ENCODE results near the gene MTHFD1L.

The MTHFD1L gene

GRCh38 chr6:150866147-150866990, 867 bp downstream of the MTHFD1L start:
- peak; percentile 64 for DNase-seq

GRCh38 chr6:150866991-150867501, 1.5 kb downstream of the MTHFD1L start:
- DNase-seq, result peak; percentile 35

- DNase-seq, result no peak
Measured at GRCh38 chr6:150868759-150869158, 3.3 kb downstream of the MTHFD1L start.

- no peak for DNase-seq
Measured at GRCh38 chr6:150874179-150874578, 8.7 kb downstream of the MTHFD1L start.

GRCh38 chr6:150875841-150876240, 10.3 kb downstream of the MTHFD1L start:
- DNase-seq, result no peak

- DNase-seq, result no peak
Measured at GRCh38 chr6:150876598-150876997, 11.1 kb downstream of the MTHFD1L start.

GRCh38 chr6:150877928-150878327, 12.4 kb downstream of the MTHFD1L start:
- no peak for DNase-seq

GRCh38 chr6:150878347-150879213, 13.1 kb downstream of the MTHFD1L start:
- no peak for DNase-seq

GRCh38 chr6:150880336-150880735, 14.8 kb downstream of the MTHFD1L start:
- DNase-seq, result no peak

- no peak for DNase-seq
Measured at GRCh38 chr6:150881911-150882481, 16.5 kb downstream of the MTHFD1L start.

- DNase-seq, result no peak
Measured at GRCh38 chr6:150883521-150883920, 18.0 kb downstream of the MTHFD1L start.

GRCh38 chr6:150886155-150886554, 20.7 kb downstream of the MTHFD1L start:
- no peak for DNase-seq

- no peak for DNase-seq
Measured at GRCh38 chr6:150887978-150888563, 22.6 kb downstream of the MTHFD1L start.

GRCh38 chr6:150890346-150890745, 24.8 kb downstream of the MTHFD1L start:
- no peak for DNase-seq

- peak; percentile 63 for DNase-seq
Measured at GRCh38 chr6:150891888-150892485, 26.5 kb downstream of the MTHFD1L start.

- no peak for DNase-seq
Measured at GRCh38 chr6:150894191-150894744, 28.8 kb downstream of the MTHFD1L start.

- no peak for DNase-seq
Measured at GRCh38 chr6:150894935-150895552, 29.5 kb downstream of the MTHFD1L start.

- DNase-seq, result no peak
Measured at GRCh38 chr6:150895928-150896632, 30.6 kb downstream of the MTHFD1L start.

GRCh38 chr6:150897400-150897943, 32.0 kb downstream of the MTHFD1L start:
- DNase-seq, result no peak

GRCh38 chr6:150898399-150899170, 33.1 kb downstream of the MTHFD1L start:
- DNase-seq, result no peak
